Jurkat, Clone E6-1 (cell line): Measurements from ENCODE around the gene LMO2. TPM values are rescaled to one million over a fixed set of nuclear protein-coding genes. Genes with fewer than 3 reads are reported as not detected.
"Not testable (repeated sequence)": the region's sequence is repeated elsewhere in the genome, so short reads cannot be mapped to it uniquely, and the experiment has no call there.

Source experiments
- DNase-seq: peaks from one replicate; pipeline ENCODE4 v3.0.0-alpha.2; 2011; ENCODE audit warnings: low read depth, low spot score
- H3K4me3 ChIP-seq: 2 replicates; pipeline ENCODE4 v1.5.1; 2011; ENCODE audit warnings: mild to moderate bottlenecking, low read length, control low read depth, moderate library complexity
- polyA plus RNA-seq: library from polyadenylated mRNA; unstranded; fragments of >200 nt; gene quantifications from one replicate; pipeline ENCODE4 v1.2.1, GENCODE V29; 2012; ENCODE audit warnings: missing spikeins; ENCODE audit not compliant: insufficient read length, insufficient read depth

The LMO2 gene
- polyA plus RNA-seq = not detected

DNA sequence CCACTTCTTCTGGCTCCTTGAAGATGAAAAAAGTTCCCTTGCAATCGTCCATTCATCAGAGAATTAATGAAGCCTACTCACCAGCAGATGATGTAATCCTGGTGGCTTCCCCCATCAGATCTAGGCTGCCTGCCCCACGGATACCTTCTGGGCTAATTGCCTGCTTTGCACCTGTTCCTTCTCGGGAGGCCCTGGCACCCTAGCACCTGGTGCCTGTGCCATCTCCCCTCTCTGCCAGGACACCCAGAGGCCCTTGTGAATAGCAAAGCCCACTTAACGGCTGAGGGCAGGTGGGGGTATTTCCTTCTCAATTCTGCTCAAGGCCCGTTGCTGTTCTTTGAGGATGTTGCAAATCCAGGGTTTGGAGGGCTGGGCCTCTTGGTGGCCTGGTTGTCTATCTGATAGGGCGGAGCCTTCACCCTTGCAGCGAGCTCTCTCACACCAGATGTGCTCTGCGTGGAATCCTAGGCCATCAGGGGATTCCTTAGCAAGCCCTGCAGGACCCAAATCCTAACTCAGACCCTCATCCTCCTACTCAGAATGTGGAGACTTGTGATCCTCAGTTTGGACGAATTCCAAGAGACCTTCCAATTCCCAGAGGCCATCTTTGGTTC lies at the start of gene LMO2:
TSS of gene LMO2 (minus strand) at position 363 of the 614 bp plus-strand sequence. CDS start 22,360 bp downstream, outside the sequence.
- H3K4me3 ChIP-seq = no peak within 1 kb of the TSS
- DNase-seq = no peak

DNA sequence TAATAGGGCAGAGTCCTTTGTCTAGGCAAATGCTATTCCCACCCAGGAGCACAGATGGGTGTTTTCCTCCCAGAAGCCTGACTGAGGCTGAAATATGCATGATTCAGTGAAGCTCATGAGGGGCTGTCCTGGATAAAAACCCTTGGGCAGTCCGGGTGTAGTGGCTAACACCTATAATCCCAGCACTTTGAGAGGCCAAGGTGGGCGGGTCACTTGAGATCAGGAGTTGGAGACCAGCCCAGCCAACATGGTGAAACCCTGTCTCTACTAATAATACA lies 48.6 kb upstream of the LMO2 start:
- no peak for DNase-seq

DNA sequence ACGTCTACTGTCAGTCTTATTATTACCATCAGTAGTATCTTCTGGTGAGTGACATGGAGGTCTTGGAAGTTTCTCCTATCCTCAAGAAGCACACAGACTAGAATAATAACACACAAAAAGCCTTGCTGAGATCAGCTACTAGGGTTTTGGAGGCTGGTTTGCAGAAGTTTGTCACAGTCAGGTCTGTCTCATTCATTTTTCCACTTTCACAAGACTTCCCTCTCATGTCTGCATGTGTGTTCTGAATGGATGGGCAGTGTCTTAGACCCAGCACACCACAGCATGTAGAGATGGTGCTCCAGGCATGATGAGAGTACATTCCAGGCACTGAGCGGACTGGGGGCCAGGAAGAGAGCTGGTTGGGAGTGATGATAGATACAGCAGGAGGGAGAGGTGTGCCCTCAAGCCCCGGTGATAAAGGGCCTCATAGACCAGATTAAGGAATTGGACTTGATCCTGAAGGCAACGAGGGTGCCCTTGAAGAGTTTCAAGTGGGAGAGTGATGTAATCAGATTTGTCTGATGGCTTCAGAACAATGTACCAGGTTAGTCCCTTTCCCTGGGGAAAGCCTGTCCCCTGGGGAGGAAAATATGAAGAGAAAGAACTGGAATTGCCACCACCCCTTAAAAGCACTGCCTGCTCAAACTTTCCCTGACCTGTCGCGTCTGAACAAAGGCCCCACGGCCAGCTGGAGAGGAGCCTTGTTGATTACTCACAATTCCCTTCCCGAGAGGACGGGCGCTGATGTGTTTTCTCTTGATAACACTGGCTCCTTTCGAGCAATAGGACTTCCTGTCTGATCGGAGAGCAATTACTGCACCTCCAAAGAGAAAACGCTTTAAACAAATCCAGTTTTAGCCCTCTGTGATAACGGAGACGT lies 45.1 kb upstream of the LMO2 start:
- no peak for DNase-seq
- no peak overlapping the region for H3K4me3 ChIP-seq

More for the DNA sequence above, 48.6 kb upstream of the LMO2 start:
- H3K4me3 ChIP-seq = no peak overlapping the region

DNA sequence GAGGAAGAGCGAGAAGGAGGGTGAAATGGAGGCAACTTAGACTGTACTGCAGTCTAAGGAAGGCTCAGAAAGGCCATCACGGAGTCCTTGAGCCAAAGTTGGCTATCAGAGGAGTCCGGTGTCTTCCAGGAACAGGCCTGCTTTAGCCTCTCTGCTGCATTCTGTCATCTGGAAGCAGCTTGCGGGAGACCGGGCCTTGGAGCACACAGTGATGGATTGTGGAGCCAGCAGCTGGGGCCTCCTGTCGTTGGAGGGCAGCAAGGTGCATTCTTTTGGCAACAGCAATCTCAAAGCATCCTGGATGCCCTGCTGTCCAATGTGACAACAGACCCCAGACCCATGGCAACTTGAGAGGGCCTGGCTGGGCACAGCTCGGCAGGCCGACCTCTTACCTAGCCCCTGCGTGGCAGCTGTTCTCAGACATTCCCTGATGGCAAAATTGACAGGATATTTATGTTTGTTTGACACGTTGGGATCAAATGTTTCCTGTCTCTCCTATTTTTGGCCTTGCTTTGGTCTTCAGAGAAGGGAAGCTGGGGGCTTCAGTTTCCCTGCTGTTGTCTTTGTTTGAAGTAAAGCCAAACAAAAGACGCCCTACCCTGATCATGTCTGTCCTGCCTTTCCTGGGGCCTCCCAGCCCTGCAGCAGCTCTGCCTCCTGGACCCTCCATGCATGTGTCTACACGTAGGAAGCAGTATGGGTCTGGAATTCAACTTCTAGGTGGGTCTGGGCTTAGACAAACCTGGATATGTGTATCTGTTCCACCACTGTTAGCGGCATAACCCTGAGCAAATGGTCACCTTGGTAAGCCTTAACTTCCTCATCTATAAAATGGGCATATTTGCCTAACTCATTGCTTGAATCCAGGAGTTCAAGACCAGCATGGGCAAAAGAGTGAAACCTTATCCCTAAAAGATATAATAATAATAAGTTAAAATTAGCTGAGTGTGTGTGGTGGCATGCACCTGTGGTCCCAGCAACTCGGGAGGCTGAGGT lies 43.9 kb upstream of the LMO2 start:
- no peak for DNase-seq
- no peak overlapping the region for H3K4me3 ChIP-seq

DNA sequence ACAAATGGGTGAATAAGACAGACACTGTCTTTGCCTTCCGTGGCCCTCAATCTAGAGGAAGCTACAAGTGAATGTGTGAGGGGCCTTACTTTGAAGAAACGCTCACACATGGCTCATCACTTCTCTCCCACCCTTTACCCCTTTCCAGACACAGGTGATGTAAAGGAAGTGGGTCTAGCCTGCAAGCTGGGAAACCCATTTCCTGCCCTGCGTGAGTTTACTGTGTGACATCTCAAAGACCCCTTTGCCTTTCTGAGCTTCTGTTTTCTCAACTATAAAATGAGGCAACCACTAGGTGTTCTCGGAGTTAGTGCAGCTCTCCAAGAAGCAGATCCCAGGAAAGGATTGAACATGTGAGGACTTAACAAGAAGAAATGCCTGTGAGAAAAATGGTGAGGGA lies 43.1 kb upstream of the LMO2 start:
- peak; percentile 74 for DNase-seq

DNA sequence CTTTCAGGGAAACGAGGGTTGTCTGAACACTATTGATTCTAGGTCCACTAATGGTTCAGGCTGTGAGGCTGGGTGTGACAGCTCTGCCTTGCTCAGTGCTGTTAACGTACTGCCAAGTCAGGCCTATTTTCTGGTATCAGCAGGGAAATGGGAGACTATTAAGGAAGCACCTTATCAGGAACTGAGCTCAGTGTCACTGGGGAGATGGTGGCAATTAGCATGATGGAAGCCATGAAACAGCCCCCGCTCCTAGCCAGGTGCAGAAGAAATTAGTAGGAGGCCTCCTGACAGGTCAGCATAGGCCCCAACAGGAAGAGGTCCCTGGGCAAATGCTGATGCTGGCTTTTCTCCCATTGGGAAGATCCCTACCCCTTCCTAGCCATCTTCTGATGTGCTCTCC lies 42.6 kb upstream of the LMO2 start:
- H3K4me3 ChIP-seq = no peak overlapping the region
- DNase-seq = no peak

More for the DNA sequence above, 43.1 kb upstream of the LMO2 start:
- no peak overlapping the region for H3K4me3 ChIP-seq

DNA sequence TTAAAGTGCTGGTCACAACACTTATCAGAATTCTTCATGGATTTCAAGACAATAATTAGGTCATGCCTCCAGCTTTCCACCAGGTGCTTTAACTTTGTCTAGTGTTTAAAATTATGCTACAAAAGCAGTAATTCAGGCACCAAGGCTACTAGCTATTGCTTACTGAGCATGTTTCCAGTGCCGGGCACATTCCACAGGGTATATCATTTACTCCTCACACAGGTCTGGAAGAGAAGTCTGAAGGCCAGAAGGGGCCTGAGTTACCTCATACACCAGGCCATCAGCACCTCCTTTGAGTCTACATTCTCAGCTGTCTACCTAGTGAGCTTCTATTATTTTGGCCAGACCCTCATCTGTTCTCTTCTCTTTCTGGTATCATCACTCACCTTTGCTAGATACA lies 41.7 kb upstream of the LMO2 start:
- DNase-seq = no peak
- H3K4me3 ChIP-seq = no peak overlapping the region

DNA sequence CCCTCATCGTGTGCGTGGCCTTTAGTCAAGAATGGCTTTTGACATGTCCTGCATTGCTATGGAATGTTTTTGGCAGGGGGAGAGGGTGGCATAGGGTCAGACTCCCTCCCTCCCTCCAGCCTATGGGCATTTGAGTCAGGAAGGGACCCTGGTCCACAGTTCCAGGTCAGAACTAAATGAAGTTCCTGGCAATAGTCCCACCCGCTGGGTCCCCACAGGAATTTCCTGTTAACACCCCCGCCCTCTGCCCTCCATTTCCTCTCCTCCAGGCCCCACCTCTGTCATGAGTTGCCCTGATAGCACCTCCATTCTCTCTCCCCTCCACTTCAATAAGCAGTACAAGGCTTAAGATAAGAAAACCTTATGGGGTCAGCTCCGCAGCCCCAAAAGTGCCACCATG lies 40.8 kb upstream of the LMO2 start:
- H3K4me3 ChIP-seq = no peak overlapping the region
- no peak for DNase-seq

DNA sequence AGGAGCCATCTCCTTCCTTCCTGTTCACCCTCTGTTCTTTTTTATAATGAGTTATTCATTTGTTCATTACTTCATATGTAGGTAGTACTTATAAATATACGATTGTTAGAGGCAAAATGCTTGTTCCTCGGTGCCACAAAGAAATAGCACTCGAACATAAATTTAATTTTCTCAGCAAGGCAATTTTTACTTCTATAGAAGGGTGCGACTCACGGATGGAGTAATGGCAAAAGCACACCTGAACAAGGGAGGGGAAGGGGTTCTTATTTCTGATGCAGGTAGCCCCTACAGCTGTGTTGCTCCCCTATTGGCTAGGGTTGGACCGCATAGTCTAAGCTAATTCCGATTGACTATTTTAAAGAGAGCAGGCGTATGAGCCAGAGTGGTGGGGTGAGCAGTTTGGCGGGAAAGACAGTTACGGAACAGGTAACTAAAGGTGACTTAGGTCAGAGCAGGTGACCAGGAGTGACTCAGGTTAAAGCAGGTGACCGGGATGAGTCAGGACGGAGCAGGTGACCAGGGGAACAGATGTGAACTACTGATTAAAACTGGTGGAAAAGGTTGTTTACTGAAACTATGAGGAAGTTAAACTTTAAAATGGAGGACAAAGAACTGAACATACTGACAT lies 40.0 kb upstream of the LMO2 start:
- not testable (repeated sequence) for H3K4me3 ChIP-seq, DNase-seq

DNA sequence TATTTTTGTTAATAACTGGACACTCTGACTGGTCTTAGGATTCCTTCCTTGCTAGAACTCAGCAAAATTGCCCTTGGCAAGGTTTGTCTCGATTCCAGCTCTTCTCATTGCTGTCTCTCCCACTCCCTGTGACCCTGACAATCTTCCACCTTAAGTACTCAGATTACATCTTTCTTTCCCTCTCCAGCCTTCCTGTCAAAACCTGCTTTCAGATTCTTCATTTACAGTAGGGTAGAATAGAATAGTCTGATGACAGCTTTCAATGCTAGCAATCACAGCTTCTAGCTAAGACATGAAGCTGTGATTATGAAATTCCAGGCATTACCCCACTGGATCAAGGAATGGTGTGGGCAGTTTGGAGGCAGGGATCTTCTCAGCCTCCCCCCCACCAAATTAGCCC lies 39.2 kb upstream of the LMO2 start:
- H3K4me3 ChIP-seq = no peak overlapping the region
- no peak for DNase-seq

DNA sequence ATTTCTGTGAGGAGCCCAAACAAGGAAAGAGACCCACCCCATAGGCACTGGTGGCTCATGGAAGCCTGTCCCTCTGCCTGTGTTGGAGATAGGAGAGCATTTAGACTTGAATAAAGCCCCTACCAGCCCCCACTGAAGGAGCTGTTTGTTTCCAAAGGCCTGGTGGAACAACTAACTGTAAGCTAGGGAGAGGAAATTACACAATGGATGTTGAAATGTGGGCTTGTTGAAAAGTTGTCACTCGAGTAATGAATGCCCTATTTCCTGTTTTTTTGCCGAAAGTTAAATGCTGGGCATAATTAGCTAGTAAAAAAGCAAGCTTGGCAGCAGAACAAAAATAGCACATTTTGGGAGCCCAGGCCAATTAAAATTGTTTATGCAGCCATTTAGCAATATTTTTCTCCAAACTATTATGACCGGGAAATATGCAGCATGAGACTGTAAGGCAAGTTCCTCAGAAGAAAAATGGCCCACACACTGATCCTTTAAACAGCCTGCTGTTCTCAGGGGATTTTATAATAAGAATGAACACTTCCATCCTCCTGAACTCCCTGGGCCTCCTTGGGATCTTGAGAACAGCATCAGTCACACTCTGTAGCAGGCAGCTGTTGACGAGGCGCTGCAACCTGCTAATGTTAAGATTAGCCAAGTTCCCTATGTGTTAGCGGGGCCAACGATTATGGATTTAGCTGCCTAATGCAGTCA lies 38.6 kb upstream of the LMO2 start:
- H3K4me3 ChIP-seq = no peak overlapping the region
- peak; percentile 30 for DNase-seq

DNA sequence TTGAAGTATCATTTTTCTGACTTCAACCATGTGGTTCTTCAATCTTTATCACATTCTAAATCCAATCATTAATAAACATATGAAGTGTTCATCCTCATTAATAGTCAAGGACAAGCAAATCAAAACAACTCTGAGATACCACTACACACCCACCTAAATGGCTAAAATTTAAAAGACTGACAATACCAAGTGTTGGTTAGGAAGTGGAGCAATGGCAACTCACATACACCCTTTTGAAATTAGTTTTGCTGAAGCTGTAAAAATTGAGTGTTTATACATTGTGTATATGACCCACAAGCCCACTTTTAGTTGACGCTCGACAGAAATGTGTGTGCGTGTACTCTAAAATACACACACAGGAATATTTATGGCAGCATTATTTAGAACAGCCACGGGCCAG lies 36.7 kb upstream of the LMO2 start:
- no peak for DNase-seq
- no peak overlapping the region for H3K4me3 ChIP-seq

DNA sequence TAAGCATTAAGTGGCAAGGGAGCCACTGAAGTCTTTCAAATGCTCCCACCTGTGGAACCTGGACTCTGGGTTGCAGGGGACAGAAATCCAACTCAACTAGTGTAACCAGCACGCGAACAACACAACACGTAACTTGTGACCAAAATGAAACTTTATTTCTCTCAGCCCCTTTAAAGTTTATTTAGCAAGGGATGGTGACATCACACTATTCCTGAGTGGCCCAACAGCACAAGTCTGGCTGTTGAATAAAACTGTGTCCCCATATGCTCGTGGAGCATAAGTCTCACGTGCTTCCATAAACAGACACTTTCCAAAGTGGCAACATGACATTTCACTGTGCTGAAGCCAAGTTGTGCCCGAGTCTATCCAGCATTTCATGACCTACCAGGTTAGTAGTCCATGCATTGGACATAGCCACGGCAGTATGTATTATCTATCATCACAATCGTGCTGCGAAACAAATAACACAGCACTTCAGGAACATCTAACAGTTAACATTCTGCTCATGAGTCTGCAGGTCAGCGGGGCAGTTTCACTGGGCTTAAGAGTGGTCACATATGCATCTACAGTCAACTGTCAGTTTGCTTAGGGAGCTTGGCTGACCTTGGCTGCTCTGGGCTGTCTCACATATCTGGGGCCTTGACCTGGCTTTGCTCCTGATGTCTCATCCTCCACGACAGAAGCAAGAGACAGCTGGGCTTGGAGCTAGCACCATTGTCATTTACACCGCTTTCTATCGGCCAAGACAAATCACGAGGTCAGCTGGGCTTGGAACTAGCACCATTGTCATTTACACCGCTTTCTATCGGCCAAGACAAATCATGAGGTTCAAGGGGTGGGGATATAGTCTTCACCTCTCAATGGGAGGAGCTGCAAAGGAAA lies 35.0 kb upstream of the LMO2 start:
- no peak for DNase-seq
- no peak overlapping the region for H3K4me3 ChIP-seq

DNA sequence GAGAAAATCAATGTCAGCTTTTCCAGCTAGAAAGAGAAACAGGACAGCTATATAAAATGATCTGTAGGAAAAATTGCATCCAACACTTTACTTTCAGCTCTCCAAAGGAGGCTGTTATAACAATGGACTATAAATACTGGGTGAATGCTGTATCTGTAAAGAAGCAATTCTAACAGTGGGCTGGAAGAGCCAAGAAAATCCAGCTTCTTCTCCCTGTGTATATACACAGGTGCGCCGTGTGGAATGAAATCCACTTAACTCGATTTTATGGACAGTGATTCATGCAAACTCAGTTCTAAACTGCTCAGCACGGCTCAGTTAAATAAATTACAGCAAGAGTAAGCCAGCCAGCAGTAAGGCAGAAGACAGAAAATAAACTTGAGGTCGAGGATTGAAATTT lies 32.5 kb upstream of the LMO2 start:
- H3K4me3 ChIP-seq = no peak overlapping the region
- no peak for DNase-seq

DNA sequence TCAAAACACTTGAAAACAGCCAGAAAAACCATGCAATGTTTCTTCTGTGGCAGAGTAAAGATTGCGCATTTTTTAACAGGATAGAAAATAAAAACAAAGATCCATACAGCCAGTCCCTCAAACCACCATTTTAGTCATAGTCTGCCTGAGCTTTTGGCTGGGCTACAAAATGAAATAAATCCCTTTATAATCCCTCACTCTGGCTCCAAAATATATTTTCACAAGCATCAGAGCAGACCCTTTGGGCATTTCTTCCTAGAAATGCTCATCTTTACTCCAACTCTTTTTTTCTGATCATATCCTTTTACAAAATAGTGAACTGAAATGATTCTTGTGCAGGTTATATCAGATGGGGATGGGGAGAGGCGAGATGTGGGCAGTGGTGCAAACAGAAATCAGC lies 31.8 kb upstream of the LMO2 start:
- no peak overlapping the region for H3K4me3 ChIP-seq
- DNase-seq = no peak

DNA sequence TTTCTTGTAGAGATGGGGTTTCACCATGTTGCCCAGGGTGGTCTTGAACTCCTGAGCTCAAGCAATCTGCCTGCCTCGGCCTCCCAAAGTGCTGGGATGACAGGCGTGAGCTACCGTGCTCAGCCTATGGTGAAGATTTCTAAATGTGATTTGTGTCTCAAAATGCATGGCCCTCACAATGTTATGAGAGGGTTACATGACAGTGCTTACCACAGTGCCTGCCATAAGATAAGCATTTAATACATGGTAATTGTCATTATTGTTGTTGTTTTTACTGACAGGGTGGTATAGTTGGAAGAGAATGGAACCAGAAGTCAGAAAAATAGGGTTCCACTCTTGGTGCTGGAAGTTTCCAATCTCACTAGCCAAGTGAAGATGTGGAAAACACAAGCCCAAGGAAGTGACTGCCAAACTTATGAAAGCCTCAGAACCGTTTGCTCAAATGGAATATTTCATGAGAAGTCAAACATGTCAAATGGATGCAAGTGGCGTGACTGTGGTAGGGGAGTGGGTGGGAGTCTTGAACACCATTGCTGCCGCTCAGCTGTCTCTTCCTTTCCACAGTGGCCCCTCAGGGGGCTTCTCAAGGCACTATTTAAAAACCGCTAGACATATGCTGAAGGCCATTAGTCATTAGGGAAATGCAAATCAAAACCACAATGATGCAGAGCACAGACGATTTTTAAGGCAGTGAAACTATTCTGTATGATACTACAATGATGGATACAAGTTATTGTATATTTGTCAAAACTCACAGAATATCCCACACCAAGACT lies 29.1 kb upstream of the LMO2 start:
- no peak for DNase-seq

DNA sequence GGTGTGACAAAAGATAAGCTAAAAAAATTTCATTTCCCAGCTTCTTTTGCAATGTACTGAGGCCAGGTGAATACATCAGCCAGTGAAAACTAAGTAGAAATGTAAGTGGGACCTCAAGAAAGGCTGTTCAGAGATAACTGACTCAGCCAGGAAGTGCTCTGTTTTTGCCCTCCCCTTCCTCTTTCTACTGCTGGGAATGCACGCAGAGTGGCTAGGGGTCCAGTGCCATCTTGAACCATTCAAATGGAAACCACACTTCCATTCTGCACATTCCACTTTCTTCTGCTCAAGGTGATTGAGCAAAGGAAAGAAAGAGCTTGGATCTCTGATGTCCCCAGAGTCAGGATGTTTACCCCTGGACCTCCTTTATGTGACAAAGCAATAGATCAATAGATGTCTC lies 27.8 kb upstream of the LMO2 start:
- H3K4me3 ChIP-seq = no peak overlapping the region

More for the DNA sequence above, 29.1 kb upstream of the LMO2 start:
- H3K4me3 ChIP-seq = no peak overlapping the region

More for the DNA sequence above, 27.8 kb upstream of the LMO2 start:
- no peak for DNase-seq
